HEK293T (cell line): ENCODE results near the gene LCN15.

ENCODE experiments used
- CTCF ChIA-PET: fragments of 350-600 bp; formaldehyde crosslinking; extraction: SDS; loops from one replicate; lab custom pipeline; 2021; ENCODE audit warnings: antibody characterized with exemption, inconsistent platforms; lab: Yijun Ruan, JAX
- POLR2A ChIA-PET: fragments of 350-600 bp; formaldehyde crosslinking; extraction: SDS; loops from one replicate; lab custom pipeline; 2020; ENCODE audit warnings: antibody characterized with exemption, inconsistent platforms; lab: Yijun Ruan, JAX
- DNase-seq: peaks from one replicate; pipeline ENCODE4 v3.0.0; 2012; ENCODE audit warnings: mixed read lengths; ENCODE audit errors: extremely low spot score
- ARNT ChIP-seq: fragments of 450-650 bp; IDR thresholded peaks from 2 replicates; pipeline ENCODE4 v1.6.1; 2017; ENCODE audit warnings: mild to moderate bottlenecking
- BHLHE40 ChIP-seq: fragments of 450-650 bp; IDR thresholded peaks from 2 replicates; pipeline ENCODE4 v1.6.1; 2016; ENCODE audit warnings: mild to moderate bottlenecking, moderate library complexity, borderline replicate concordance
- CTBP1 ChIP-seq: fragments of 450-650 bp; IDR thresholded peaks from 2 replicates; pipeline ENCODE4 v1.6.1; 2016; ENCODE audit warnings: borderline replicate concordance
- ELF4 ChIP-seq: fragments of 450-650 bp; IDR thresholded peaks from 2 replicates; pipeline ENCODE4 v1.6.1; 2017; ENCODE audit warnings: antibody characterized with exemption
- FOXA1 ChIP-seq: fragments of 450-650 bp; IDR thresholded peaks from 2 replicates; pipeline ENCODE4 v1.6.1; 2016; ENCODE audit warnings: mild to moderate bottlenecking
- FOXK2 ChIP-seq: fragments of 450-650 bp; IDR thresholded peaks from 2 replicates; pipeline ENCODE4 v1.6.1; 2016; ENCODE audit warnings: mild to moderate bottlenecking
- FOXM1 ChIP-seq: fragments of 450-650 bp; IDR thresholded peaks from 2 replicates; pipeline ENCODE4 v1.6.1; 2017; ENCODE audit warnings: mild to moderate bottlenecking, borderline replicate concordance
- HDGF ChIP-seq: fragments of 450-650 bp; IDR thresholded peaks from 2 replicates; pipeline ENCODE4 v1.6.1; 2017; ENCODE audit warnings: antibody characterized with exemption, borderline replicate concordance
- L3MBTL2 ChIP-seq: fragments of 450-650 bp; conservative IDR thresholded peaks from 2 replicates; pipeline ENCODE4 v1.6.1; 2016; ENCODE audit warnings: mild to moderate bottlenecking
- LEF1 ChIP-seq: fragments of 450-650 bp; IDR thresholded peaks from 2 replicates; pipeline ENCODE4 v1.6.1; 2017; ENCODE audit warnings: mild to moderate bottlenecking, borderline replicate concordance
- NFRKB ChIP-seq: fragments of 450-650 bp; IDR thresholded peaks from 2 replicates; pipeline ENCODE4 v1.6.1; 2016; ENCODE audit warnings: mild to moderate bottlenecking, moderate library complexity
- SP1 ChIP-seq: fragments of 450-650 bp; IDR thresholded peaks from 2 replicates; pipeline ENCODE4 v1.6.1; 2017
- SUZ12 ChIP-seq: fragments of 450-650 bp; IDR thresholded peaks from 2 replicates; pipeline ENCODE4 v1.6.1; 2016; ENCODE audit warnings: mild to moderate bottlenecking
- TARDBP ChIP-seq: fragments of 450-650 bp; IDR thresholded peaks from 2 replicates; pipeline ENCODE4 v1.6.1; 2016
- ZNF384 ChIP-seq: fragments of 450-650 bp; IDR thresholded peaks from 2 replicates; pipeline ENCODE4 v1.6.1; 2016
- TF ChIP-seq, protein P1 (sequence below): fragments of 450-650 bp; IDR thresholded peaks from 2 replicates; pipeline ENCODE4 v1.6.1; 2016

Gene LCN15

DNA sequence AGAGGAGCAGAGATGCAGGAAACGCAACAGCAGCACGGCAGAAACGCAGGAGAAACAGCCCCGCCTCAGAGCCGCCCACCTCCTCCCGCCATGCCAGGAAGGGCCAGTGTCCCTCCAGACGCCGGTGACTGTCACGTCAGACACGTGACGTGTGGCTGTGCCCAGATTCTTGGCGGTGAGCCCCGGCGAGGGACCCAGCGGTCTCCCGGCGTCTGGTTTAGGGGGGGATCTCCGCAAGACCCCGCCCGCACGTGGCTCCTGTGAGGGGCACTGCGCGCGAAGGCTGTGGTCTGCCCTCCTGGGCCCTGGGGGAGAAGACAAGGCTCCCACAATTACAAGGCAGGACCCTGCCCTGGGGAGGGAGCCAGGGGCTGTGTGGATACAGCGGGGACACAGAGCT lies 3.9 kb downstream of the LCN15 start:
- CTCF ChIA-PET = interaction anchor here (0.9 to 1.0 kb wide), 2 partner anchors 20 to 476 kb away, joined by 3 read pairs; no protein-coding TSS in a partner anchor
- POLR2A ChIA-PET = no interaction called here
- no peak for DNase-seq
- TF ChIP-seq SUZ12 (no peak), NFRKB (no peak), ARNT (no peak), FOXA1 (no peak), TARDBP (no peak), FOXK2 (no peak), L3MBTL2 (no peak), LEF1 (no peak), FOXM1 (no peak), SP1 (no peak), ZNF384 (no peak), ELF4 (no peak), BHLHE40 (no peak), HDGF (no peak), CTBP1 (no peak)
- TF ChIP-seq, protein P1, sequence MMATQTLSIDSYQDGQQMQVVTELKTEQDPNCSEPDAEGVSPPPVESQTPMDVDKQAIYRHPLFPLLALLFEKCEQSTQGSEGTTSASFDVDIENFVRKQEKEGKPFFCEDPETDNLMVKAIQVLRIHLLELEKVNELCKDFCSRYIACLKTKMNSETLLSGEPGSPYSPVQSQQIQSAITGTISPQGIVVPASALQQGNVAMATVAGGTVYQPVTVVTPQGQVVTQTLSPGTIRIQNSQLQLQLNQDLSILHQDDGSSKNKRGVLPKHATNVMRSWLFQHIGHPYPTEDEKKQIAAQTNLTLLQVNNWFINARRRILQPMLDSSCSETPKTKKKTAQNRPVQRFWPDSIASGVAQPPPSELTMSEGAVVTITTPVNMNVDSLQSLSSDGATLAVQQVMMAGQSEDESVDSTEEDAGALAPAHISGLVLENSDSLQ = no peak

DNA sequence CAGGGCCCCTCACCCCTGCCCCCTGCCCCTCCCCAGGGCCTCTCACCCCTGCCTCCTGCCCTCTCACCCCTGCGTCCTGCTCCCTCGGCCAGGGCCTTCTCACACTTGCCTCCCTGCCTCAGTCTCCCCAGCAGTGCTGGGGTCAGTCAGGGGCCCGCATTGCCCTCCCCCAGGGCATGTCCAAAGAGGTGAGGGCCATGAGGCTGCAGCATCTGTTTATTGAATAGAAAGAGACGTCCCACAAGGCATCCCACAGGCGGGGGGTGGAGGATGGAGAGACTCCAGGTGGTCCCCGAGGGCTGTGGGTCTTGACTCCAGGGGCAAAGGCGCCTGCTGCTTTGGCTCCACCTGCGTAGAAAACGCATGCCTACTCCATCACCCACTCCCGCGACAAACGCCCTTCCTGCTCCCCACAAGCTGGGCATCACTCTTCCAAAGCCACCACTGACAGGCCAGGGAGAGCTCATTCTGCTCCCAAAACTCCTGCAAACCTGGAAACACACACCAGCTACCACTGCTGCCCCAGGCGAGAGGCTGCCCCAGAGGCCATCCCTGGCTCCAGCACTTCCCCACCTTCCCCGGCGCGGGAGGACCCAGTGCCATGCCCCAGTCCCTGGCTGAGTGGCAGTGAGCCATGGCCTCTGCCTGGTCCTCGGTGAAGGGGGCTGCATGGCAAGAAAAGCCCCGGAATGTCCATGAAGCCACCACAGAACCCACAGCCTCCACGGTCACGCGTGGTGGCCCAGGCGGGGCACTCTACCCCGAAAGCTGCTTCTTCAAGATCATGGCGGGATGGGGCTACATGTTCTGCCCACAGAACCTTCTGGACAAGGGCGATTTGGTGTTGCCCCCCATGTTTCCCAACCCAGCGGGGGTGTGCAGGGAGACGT lies 4.6 kb downstream of the LCN15 start:
- DNase-seq = no peak
- no peak for TF ChIP-seq LEF1
- TF ChIP-seq FOXA1 = no peak
- TF ChIP-seq NFRKB = no peak
- no peak for TF ChIP-seq FOXM1
- TF ChIP-seq CTBP1 = no peak
- TF ChIP-seq ZNF384 = no peak
- TF ChIP-seq, protein P1 = no peak
- TF ChIP-seq TARDBP = no peak
- TF ChIP-seq FOXK2 = no peak
- TF ChIP-seq L3MBTL2 = no peak
- TF ChIP-seq BHLHE40 = no peak
- no peak for TF ChIP-seq SP1
- TF ChIP-seq SUZ12 = no peak
- TF ChIP-seq ARNT = no peak
- TF ChIP-seq ELF4 = no peak
- TF ChIP-seq HDGF = no peak
- POLR2A ChIA-PET = no interaction called here
- CTCF ChIA-PET = no interaction called here

DNA sequence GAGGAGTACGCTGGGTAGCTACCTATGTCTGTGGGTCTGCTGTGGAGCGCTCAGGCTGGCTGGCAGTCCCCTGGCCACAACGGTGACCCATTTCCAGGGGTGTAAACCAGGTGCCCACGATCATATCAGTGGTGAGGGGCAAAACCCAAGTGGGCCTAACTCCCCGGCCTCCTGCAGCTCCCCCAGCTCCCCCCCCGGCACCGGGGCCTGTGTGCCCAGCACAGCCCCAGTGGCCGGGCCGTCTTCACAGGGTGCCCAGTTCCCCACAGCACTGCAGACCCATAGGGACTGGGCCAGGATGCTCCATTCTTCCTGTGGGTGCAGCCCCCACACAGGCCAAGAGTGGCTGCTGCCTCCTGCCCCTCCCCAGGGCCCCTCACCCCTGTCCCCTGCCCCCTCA lies 5.3 kb downstream of the LCN15 start:
- ChIA-PET CTCF (no interaction called here), POLR2A (no interaction called here)
- no peak for TF ChIP-seq ELF4
- no peak for TF ChIP-seq HDGF
- TF ChIP-seq SP1 = no peak
- no peak for TF ChIP-seq LEF1
- no peak for DNase-seq

DNA sequence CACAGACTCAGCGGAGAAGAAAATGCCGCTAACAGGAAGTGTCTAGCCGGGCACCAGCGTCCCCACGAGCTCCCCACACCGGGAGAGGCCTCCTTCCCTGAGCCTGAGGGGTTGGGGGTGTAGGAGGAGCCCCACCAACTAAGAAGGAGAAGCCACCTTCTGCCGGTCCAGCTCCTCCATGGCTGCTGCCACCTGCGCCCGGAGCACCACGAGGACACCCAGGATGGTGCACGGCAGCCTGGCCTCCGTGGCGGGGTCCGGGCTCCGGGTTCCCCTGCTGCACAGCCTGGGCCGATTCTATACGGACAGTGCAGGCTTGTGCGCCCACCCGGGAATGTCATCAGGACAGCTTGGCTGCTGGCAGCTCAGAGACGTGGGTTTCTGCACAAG lies 6.6 kb downstream of the LCN15 start:
- DNase-seq = no peak
- ChIA-PET POLR2A (interaction anchor here (1.0 to 1.6 kb wide), 2 partner anchors 28 to 30 kb away, joined by 5 to 7 read pairs; no protein-coding TSS in a partner anchor), CTCF (interaction anchor here (0.6 to 1.5 kb wide), 7 partner anchors 9 to 546 kb away, joined by 3 to 6 read pairs (median 4); no protein-coding TSS in a partner anchor)
- TF ChIP-seq, protein P1 = no peak
- TF ChIP-seq ELF4 (no peak), FOXA1 (no peak), FOXM1 (no peak), NFRKB (no peak), L3MBTL2 (no peak)

DNA sequence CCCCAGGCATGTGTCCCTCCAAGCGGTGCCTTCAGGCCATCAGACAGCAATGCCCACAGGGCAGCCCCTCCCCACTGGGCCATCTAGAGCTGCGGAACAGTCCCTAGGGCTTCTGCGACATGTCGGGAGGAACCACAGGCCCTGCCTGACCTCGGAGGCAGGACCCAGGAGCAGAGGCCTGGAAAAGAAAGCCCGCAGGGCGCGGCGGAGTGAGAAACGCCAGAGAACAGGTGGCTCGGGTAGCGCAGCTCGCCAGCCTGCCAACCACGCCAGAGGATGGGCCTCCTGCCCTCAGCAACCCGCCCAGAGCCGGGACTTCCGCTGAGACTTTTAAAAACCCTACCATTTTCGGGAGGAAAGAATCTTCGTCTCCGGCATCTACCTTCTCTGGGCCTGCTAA lies 7.0 kb downstream of the LCN15 start:
- DNase-seq = no peak
- TF ChIP-seq SP1 (no peak), L3MBTL2 (no peak), LEF1 (no peak), BHLHE40 (no peak), FOXA1 (no peak), ZNF384 (no peak), TARDBP (no peak)
- ChIA-PET CTCF (interaction anchor here (1.0 to 1.5 kb wide), 3 partner anchors 13 to 191 kb away, joined by 3 to 5 read pairs (median 3); no protein-coding TSS in a partner anchor), POLR2A (interaction anchor here (1.6 kb wide), 1 partner anchor 27 kb away, joined by 7 read pairs; no protein-coding TSS in a partner anchor)

DNA sequence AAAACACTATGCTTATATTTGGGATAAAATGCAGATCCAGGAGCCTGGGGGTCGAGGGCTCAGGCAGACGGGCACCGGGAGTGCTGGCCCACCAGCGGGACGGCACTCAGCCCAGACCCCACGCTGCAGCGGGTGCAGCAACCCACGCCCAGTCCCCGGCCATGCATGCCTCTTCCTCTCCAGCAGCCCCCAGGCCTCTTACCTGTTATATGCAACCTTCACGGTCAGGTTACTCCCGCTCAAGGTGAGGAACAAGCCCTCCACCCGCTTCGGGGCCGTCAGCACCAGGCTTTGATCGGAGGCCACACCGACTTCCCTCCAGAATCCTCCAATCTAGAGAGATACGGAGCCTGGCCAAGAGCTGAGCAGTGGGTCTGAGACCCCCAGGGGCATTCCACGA lies 7.5 kb downstream of the LCN15 start:
- TF ChIP-seq ELF4 (no peak), ARNT (no peak), ZNF384 (no peak), CTBP1 (no peak), FOXK2 (no peak), HDGF (no peak), LEF1 (no peak), FOXM1 (no peak), L3MBTL2 (no peak), BHLHE40 (no peak), SUZ12 (no peak), NFRKB (no peak), SP1 (no peak), FOXA1 (no peak), TARDBP (no peak)
- TF ChIP-seq, protein P1 = no peak
- DNase-seq = no peak
- ChIA-PET POLR2A (no interaction called here), CTCF (interaction anchor here (1.5 kb wide), 1 partner anchor 191 kb away, joined by 3 read pairs; no protein-coding TSS in a partner anchor)
